SK-N-SH (cell line): Measurements from ENCODE around the gene LRMDA.

Source experiments
- CHD2 ChIP-seq: fragments of 150-350 bp; IDR thresholded peaks from 2 replicates; pipeline ENCODE4 v1.6.1; 2018; ENCODE audit warnings: low read length; ENCODE audit not compliant: partially characterized antibody
- TF ChIP-seq, protein P1 (sequence below): fragments of 200-600 bp; sonication (generic); IDR thresholded peaks from 2 replicates; pipeline ENCODE4 v1.6.1; 2017; ENCODE audit warnings: antibody characterized with exemption, mild to moderate bottlenecking, moderate library complexity
- TF ChIP-seq, protein P2 (sequence below): IDR thresholded peaks from 2 replicates; pipeline ENCODE4 v1.6.1; 2012; ENCODE audit warnings: mild to moderate bottlenecking, low read depth, low read length, moderate library complexity

DNA sequence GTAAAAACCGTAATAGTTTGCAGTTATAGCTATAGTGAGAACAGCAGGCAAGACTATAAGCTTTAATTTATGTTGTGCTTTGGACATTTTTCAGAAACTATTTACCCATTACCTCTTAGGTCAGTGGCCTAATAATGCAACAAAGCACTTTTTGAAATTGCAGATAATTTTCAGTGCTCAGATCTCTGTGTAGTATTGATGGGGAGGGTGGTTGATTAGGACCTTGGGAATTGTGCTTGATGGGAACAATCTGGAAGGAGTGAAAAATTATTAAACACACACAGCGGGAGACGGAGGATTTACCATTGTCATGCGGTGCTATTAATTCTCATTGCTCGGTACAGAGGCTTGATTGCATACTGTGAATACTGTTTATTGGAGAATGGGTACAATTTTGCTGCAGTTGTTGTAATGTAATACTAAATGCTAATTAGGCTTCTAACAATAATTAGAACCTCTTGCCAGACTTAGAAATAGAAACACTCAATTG lies 304.8 kb downstream of the LRMDA start:
- TF ChIP-seq CHD2: no peak
- TF ChIP-seq, protein P1, sequence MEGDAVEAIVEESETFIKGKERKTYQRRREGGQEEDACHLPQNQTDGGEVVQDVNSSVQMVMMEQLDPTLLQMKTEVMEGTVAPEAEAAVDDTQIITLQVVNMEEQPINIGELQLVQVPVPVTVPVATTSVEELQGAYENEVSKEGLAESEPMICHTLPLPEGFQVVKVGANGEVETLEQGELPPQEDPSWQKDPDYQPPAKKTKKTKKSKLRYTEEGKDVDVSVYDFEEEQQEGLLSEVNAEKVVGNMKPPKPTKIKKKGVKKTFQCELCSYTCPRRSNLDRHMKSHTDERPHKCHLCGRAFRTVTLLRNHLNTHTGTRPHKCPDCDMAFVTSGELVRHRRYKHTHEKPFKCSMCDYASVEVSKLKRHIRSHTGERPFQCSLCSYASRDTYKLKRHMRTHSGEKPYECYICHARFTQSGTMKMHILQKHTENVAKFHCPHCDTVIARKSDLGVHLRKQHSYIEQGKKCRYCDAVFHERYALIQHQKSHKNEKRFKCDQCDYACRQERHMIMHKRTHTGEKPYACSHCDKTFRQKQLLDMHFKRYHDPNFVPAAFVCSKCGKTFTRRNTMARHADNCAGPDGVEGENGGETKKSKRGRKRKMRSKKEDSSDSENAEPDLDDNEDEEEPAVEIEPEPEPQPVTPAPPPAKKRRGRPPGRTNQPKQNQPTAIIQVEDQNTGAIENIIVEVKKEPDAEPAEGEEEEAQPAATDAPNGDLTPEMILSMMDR: no peak
- TF ChIP-seq, protein P2, sequence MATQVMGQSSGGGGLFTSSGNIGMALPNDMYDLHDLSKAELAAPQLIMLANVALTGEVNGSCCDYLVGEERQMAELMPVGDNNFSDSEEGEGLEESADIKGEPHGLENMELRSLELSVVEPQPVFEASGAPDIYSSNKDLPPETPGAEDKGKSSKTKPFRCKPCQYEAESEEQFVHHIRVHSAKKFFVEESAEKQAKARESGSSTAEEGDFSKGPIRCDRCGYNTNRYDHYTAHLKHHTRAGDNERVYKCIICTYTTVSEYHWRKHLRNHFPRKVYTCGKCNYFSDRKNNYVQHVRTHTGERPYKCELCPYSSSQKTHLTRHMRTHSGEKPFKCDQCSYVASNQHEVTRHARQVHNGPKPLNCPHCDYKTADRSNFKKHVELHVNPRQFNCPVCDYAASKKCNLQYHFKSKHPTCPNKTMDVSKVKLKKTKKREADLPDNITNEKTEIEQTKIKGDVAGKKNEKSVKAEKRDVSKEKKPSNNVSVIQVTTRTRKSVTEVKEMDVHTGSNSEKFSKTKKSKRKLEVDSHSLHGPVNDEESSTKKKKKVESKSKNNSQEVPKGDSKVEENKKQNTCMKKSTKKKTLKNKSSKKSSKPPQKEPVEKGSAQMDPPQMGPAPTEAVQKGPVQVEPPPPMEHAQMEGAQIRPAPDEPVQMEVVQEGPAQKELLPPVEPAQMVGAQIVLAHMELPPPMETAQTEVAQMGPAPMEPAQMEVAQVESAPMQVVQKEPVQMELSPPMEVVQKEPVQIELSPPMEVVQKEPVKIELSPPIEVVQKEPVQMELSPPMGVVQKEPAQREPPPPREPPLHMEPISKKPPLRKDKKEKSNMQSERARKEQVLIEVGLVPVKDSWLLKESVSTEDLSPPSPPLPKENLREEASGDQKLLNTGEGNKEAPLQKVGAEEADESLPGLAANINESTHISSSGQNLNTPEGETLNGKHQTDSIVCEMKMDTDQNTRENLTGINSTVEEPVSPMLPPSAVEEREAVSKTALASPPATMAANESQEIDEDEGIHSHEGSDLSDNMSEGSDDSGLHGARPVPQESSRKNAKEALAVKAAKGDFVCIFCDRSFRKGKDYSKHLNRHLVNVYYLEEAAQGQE: no peak
